ENCODE measurements around the gene ODF2. TPM values are rescaled to one million over a fixed set of nuclear protein-coding genes. Genes with fewer than 3 reads are reported as not detected.

ODF2 gene
- total RNA-seq, 4 donors from 2014 or later: 13.2 to 62.3 (median 19.8) TPM

DNA sequence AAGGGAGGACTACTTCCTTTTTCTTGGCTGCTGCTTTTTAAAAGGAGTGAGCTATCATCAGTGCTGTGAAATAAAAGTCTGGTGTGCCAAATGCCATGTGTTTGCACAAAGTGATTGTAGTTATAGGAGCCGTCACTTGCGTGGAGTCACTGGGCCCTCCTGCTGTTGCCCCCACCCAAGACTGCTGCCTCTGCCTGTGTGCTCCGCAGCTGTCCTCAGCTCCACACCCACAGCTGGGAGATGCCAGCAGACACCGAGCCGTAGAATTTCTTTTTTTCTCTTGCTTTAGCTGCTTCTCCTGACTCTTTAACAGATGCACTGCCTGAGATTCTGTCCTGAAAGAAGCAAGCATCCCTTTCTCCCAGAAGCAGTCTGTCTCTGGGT lies 38.9 kb downstream of the ODF2 start:
- H3K27me3 ChIP-seq: no peaks in the 10 kb centered on the region
- in situ Hi-C loops (cut with MboI; ENCODE audit: low pct_ligation_motif_present in 1 of 4, low pct_unique_long_range_greater_than_20kb in 1 of 4, low sequenced_read_pairs in 3 of 4): no loop called here
- no peak overlapping the region for H3K4me3 ChIP-seq
- H3K9me3 ChIP-seq: no peaks in the 10 kb centered on the region
- 54% methylated on average over 5 of the region's 5 CpGs; no CpG with 5 or more reads in 1 of the 2 donors for WGBS, 2 donors (ENCODE audit: low coverage in 1 of 2)
- peaks cover 0 to 7% (median 2%) of the 10 kb centered on the region in 4 donors for H3K36me3 ChIP-seq
- intact Hi-C loops (cut with DNase I; ENCODE audit: low total_unique reads): no loop called here
- H3K27ac ChIP-seq: peak overlapping the region in 2 of 4 donors; percentile 6 to 50
- DNase-seq: no peak
- TF ChIP-seq EP300 (IDR thresholded peaks at IDR 0.05; ENCODE audit: low read depth): no peak
- TF ChIP-seq, protein P1, sequence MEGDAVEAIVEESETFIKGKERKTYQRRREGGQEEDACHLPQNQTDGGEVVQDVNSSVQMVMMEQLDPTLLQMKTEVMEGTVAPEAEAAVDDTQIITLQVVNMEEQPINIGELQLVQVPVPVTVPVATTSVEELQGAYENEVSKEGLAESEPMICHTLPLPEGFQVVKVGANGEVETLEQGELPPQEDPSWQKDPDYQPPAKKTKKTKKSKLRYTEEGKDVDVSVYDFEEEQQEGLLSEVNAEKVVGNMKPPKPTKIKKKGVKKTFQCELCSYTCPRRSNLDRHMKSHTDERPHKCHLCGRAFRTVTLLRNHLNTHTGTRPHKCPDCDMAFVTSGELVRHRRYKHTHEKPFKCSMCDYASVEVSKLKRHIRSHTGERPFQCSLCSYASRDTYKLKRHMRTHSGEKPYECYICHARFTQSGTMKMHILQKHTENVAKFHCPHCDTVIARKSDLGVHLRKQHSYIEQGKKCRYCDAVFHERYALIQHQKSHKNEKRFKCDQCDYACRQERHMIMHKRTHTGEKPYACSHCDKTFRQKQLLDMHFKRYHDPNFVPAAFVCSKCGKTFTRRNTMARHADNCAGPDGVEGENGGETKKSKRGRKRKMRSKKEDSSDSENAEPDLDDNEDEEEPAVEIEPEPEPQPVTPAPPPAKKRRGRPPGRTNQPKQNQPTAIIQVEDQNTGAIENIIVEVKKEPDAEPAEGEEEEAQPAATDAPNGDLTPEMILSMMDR (IDR thresholded peaks at IDR 0.05): no peak
- H3K4me1 ChIP-seq: peaks cover 0 to 7% (median 2%) of the 10 kb centered on the region in 4 donors

DNA sequence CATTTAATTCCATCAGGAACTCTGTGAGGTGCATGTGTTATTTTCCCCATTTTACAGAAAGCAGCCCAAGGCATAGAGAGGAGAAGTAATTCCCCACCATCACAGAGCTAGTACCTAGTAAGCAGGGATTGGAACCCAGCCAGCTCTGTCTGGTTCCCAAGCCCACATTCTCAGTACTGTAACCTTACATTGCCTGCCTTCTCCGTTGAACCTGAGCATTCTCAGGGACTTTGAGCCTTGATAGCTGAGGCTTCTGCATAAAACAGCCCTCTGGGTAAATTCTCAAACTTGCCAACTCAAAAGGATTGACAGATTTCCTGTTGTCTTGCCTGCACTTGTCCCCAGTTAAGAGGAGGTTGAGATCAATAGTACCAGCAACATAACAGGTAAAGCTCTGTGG lies 39.5 kb downstream of the ODF2 start:
- DNase-seq: no peak

DNA sequence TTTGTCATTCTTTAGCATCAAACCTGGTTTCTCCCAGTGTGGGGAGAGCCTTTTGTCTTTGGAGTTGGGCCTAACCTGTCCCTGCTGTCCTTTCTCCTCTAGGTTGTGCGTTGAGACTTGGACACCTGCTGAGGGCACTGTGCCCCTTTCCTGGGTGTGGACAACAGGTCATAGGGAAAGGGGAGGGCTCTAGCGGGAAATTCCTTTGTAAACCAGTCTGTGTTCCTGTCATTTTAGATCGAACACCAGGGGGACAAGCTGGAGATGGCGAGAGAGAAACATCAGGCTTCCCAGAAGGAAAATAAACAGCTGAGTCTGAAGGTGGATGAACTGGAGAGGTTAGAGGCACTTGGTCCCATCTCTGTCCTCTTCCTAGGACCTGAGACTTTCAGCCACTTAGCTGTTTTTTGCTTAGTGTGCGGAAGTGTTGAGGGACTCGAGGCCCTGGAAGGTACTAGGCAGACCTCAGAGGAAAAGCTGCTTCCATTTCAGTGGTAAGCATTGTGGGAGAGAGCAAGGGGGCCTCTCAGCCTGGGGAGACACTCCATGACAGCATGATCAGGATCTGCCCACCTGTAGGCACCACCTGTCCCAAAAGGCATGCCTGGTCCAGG lies 40.1 kb downstream of the ODF2 start:
- intact Hi-C loops (cut with DNase I; ENCODE audit: low total_unique reads): no loop called here
- TF ChIP-seq POLR2AphosphoS5 (IDR thresholded peaks at IDR 0.05): no peak
- in situ Hi-C loops (cut with MboI; ENCODE audit: low pct_ligation_motif_present in 1 of 4, low pct_unique_long_range_greater_than_20kb in 1 of 4, low sequenced_read_pairs in 3 of 4): no loop called here
- no peak overlapping the region for H3K4me3 ChIP-seq
- H3K4me1 ChIP-seq: peaks cover 0 to 7% (median 2%) of the 10 kb centered on the region in 4 donors
- peaks cover 0 to 7% (median 2%) of the 10 kb centered on the region in 4 donors for H3K36me3 ChIP-seq
- no peaks in the 10 kb centered on the region for H3K9me3 ChIP-seq
- no peaks in the 10 kb centered on the region for H3K27me3 ChIP-seq
- 41 to 78% methylated on average over 3 to 6 of the region's 6 CpGs for WGBS, 2 donors (ENCODE audit: low coverage in 1 of 2)
- no peak for DNase-seq
- H3K27ac ChIP-seq: no peak overlapping the region

More for the DNA sequence above, 39.5 kb downstream of the ODF2 start:
- H3K4me3 ChIP-seq: no peak overlapping the region
- H3K36me3 ChIP-seq: peaks cover 0 to 7% (median 2%) of the 10 kb centered on the region in 4 donors
- peaks cover 0 to 7% (median 2%) of the 10 kb centered on the region in 4 donors for H3K4me1 ChIP-seq
- no peak overlapping the region for H3K27ac ChIP-seq
- no peaks in the 10 kb centered on the region for H3K27me3 ChIP-seq
- H3K9me3 ChIP-seq: no peaks in the 10 kb centered on the region
- intact Hi-C loops (cut with DNase I; ENCODE audit: low total_unique reads): no loop called here
- in situ Hi-C loops (cut with MboI; ENCODE audit: low pct_ligation_motif_present in 1 of 4, low pct_unique_long_range_greater_than_20kb in 1 of 4, low sequenced_read_pairs in 3 of 4): no loop called here
- TF ChIP-seq, protein P1 (IDR thresholded peaks at IDR 0.05): no peak
- TF ChIP-seq POLR2AphosphoS5 (IDR thresholded peaks at IDR 0.05) (no peak), EP300 (IDR thresholded peaks at IDR 0.05; ENCODE audit: low read depth) (no peak), POLR2A (IDR thresholded peaks at IDR 0.05) (no peak)
- WGBS, 2 donors (ENCODE audit: low coverage in 1 of 2): 42% methylated on average over 1 of the region's 1 CpG; no CpG with 5 or more reads in 1 of the 2 donors

DNA sequence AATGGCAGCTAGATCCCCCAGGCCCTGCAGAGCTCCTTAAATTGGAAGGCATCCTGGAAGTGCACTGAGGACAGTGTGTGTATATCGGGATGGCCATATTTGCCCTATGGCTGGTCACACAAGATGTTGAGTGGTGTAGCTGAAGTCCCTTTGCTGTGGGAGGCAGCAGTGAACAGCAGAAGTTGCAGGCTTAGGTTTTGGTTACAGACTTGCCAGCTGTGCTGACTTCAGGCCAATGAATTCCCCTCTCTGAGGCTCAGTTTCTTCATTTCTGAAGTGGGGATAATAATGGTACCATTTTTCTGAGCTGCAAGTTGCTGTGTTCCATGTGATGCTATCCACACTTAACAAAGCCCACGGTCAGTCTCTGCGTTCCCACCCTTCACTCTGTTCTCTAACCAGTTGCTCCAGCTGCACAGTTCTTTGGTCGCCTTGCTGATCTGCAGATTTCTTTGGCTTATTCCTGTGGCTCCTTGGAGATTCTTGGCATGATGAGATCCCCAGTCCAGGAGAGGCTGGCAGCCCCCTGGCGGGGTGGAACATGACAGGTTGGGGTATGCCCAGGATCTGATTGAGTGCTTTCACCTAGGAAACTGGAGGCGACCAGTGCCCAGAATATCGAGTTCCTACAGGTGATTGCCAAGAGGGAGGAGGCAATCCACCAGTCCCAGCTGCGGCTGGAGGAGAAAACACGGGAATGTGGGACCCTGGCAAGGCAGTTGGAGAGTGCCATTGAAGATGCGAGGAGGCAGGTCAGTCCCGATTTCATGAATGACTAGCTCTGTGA lies 42.2 kb downstream of the ODF2 start:
- no peaks in the 10 kb centered on the region for H3K9me3 ChIP-seq
- peaks cover 0 to 7% (median 2%) of the 10 kb centered on the region in 4 donors for H3K4me1 ChIP-seq
- TF ChIP-seq EP300 (IDR thresholded peaks at IDR 0.05; ENCODE audit: low read depth) (no peak), POLR2A (IDR thresholded peaks at IDR 0.05) (no peak), POLR2AphosphoS5 (IDR thresholded peaks at IDR 0.05) (no peak)
- TF ChIP-seq, protein P1 (IDR thresholded peaks at IDR 0.05): no peak
- no peaks in the 10 kb centered on the region for H3K27me3 ChIP-seq
- WGBS, 2 donors (ENCODE audit: low coverage in 1 of 2): 70 to 95% methylated on average over 2 to 11 of the region's 11 CpGs
- H3K36me3 ChIP-seq: peaks cover 0 to 4% (median 0%) of the 10 kb centered on the region in 4 donors
- in situ Hi-C loops (cut with MboI; ENCODE audit: low pct_ligation_motif_present in 1 of 4, low pct_unique_long_range_greater_than_20kb in 1 of 4, low sequenced_read_pairs in 3 of 4): no loop called here
- no peak overlapping the region for H3K4me3 ChIP-seq
- intact Hi-C loops (cut with DNase I; ENCODE audit: low total_unique reads): no loop called here
- no peak overlapping the region for H3K27ac ChIP-seq
- DNase-seq: no peak
